Measurements from ENCODE around the gene RPS29. TPM values are rescaled to one million over a fixed set of nuclear protein-coding genes. Genes with fewer than 3 reads are reported as not detected.

The RPS29 gene
- total RNA-seq, 3 donors from 2014 or later (not counting 1 experiment from before 2014, with no cell fraction given): 1,124 to 1,711 (median 1,654) TPM

DNA sequence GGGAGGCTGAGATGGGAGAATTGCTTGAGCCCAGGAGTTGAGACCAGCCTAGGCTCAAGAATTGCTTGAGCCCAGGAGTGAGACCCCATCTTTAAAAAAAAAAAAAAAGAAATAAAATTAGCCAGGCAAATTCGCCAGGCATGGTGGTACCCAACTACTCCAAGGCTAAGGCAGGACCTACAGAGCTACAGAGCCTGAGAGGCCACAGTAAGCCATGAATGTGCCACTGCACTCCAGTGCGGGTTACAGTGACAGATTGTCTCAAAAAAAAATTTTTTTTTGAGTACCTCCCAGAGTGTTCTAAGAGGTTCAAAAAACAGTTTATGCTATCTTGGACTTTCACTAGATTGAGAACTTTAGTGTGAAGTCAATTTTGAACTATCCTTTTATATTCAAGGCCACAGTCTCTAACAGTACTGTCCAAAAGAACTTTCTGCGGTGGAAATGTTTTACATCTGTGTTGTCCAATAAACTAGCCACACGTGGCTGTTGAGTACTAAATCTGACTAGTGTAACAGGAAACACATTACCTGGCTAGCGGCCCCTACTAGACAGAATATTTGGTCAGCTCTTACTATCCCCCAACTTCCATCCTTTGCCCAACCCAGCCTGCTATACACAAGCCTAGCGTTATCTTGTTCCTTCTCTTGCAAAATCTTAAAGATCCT lies 31.8 kb upstream of the RPS29 start:
- Mint-ChIP-seq H3K27me3 (ENCODE audit: low read depth in 2 of 2) (no peaks in the 10 kb centered on the region), H3K36me3 (peaks cover 12% of the 10 kb centered on the region), H3K4me3 (peak overlapping the region; percentile 98), H3K4me1 (peaks cover 35 to 43% of the 10 kb centered on the region in 2 donors), H3K27ac (peak overlapping the region; percentile 99), H3K9me3 (no peaks in the 10 kb centered on the region)
- no peak for ATAC-seq
- 86% methylated on average over 6 of the region's 6 CpGs for WGBS (ENCODE audit: insufficient coverage)
- H3K36me3 ChIP-seq (ENCODE audit: control insufficient read depth, insufficient read depth, low read length): peaks cover 20% of the 10 kb centered on the region
- no peak for TF ChIP-seq CTCF (IDR thresholded peaks at IDR 0.05)
- H3K27me3 ChIP-seq (ENCODE audit: control insufficient read depth, insufficient read depth, low read length): no peaks in the 10 kb centered on the region
- peaks cover 23% of the 10 kb centered on the region for H3K4me1 ChIP-seq (ENCODE audit: control insufficient read depth, insufficient read depth, low read length)
- H3K9me3 ChIP-seq (ENCODE audit: control insufficient read depth, insufficient read depth, low read length): no peaks in the 10 kb centered on the region
- H3K27ac ChIP-seq (ENCODE audit: low read length): peak overlapping the region; percentile 6
- H3K4me3 ChIP-seq (ENCODE audit: low read length): no peak overlapping the region
- intact Hi-C loops (cut with micrococcal nuclease): no loop called here
- no peak for DNase-seq

DNA sequence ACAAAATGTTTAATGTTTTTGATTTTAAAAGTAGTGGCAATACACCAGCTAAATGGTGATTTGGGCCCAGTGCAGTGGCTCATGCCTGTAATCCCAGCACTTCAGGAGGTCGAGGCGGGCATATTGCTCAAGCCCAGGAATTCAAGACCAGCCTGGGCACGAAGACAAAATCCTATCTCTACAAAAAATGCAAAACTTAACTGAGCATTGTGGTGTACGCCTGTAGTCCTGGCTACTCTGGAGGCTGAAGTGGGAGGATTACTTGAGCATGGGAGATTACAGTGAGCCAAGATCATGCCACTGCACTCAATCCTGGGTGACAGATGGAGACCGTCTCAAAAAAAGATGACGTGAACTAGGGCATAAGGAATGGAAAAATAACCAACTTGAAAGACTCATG lies 29.6 kb upstream of the RPS29 start:
- H3K9me3 Mint-ChIP-seq: no peaks in the 10 kb centered on the region
- no peaks in the 10 kb centered on the region for H3K9me3 ChIP-seq (ENCODE audit: control insufficient read depth, insufficient read depth, low read length)
- 94% methylated on average over 6 of the region's 6 CpGs for WGBS (ENCODE audit: insufficient coverage)
- H3K4me1 Mint-ChIP-seq: peaks cover 17 to 24% of the 10 kb centered on the region in 2 donors
- H3K4me3 Mint-ChIP-seq: no peak overlapping the region
- H3K4me3 ChIP-seq (ENCODE audit: low read length): no peak overlapping the region
- H3K4me1 ChIP-seq (ENCODE audit: control insufficient read depth, insufficient read depth, low read length): peaks cover 13% of the 10 kb centered on the region
- peaks cover 12% of the 10 kb centered on the region for H3K36me3 Mint-ChIP-seq
- no peak overlapping the region for H3K27ac ChIP-seq (ENCODE audit: low read length)
- no peaks in the 10 kb centered on the region for H3K27me3 ChIP-seq (ENCODE audit: control insufficient read depth, insufficient read depth, low read length)
- TF ChIP-seq CTCF (IDR thresholded peaks at IDR 0.05): no peak
- peak overlapping the region in 1 of 2 donors; percentile 31 for H3K27ac Mint-ChIP-seq
- DNase-seq (no peak), ATAC-seq (no peak)
- H3K27me3 Mint-ChIP-seq (ENCODE audit: low read depth in 2 of 2): no peaks in the 10 kb centered on the region
- peaks cover 16% of the 10 kb centered on the region for H3K36me3 ChIP-seq (ENCODE audit: control insufficient read depth, insufficient read depth, low read length)
- intact Hi-C loops (cut with micrococcal nuclease): no loop called here

DNA sequence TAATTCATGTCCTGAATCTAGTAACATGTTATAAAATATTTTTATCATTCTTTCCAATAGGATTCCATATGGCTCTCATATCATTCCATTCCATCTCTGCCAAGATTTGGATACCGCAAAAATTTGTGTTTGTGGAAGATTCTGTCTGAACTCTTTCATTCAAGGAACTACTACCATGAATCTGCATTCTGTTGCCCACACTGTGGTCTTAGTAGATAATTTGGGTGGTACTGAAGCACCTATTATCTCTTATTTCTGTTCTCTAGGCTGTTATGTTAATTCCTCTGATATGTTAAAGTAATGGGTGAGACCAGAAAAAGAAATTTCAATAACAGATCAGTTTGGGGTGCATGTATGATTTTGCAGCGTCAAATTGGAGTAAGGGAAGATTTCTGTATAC lies 28.0 kb upstream of the RPS29 start:
- intact Hi-C loops (cut with micrococcal nuclease): no loop called here
- Histone ChIP-seq H3K4me1 (ENCODE audit: control insufficient read depth, insufficient read depth, low read length) (peaks cover 6% of the 10 kb centered on the region), H3K4me3 (ENCODE audit: low read length) (no peak overlapping the region), H3K27ac (ENCODE audit: low read length) (no peak overlapping the region), H3K27me3 (ENCODE audit: control insufficient read depth, insufficient read depth, low read length) (no peaks in the 10 kb centered on the region), H3K9me3 (ENCODE audit: control insufficient read depth, insufficient read depth, low read length) (no peaks in the 10 kb centered on the region), H3K36me3 (ENCODE audit: control insufficient read depth, insufficient read depth, low read length) (peaks cover 16% of the 10 kb centered on the region)
- TF ChIP-seq CTCF (IDR thresholded peaks at IDR 0.05): no peak
- 100% methylated on average over 1 of the region's 2 CpGs for WGBS (ENCODE audit: insufficient coverage)
- no peaks in the 10 kb centered on the region for H3K9me3 Mint-ChIP-seq
- no peak for ATAC-seq
- no peak overlapping the region for H3K27ac Mint-ChIP-seq
- peaks cover 12% of the 10 kb centered on the region in 2 donors for H3K4me1 Mint-ChIP-seq
- H3K36me3 Mint-ChIP-seq: peaks cover 12% of the 10 kb centered on the region
- no peak overlapping the region for H3K4me3 Mint-ChIP-seq
- DNase-seq: no peak
- H3K27me3 Mint-ChIP-seq (ENCODE audit: low read depth in 2 of 2): no peaks in the 10 kb centered on the region

DNA sequence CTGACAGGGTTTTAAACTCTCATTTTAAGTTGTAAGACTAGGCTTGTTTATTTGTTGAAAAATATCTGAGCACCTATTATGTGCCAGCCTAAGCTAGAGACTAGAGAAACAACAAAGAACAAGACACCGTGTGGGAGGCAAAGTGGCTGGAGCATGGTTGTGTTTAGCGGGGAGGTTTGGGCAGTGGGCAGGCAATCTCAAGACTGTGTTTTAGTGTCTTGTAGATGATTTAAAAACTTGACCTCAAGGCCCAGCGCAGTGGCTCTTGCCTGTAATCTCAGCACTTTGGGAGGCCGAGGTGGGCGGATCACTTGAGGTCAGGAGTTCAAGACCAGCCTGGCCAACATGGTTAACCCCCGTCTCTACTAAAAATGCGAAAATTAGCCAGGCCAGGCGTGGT lies 26.5 kb upstream of the RPS29 start:
- Histone ChIP-seq H3K27ac (ENCODE audit: low read length) (no peak overlapping the region), H3K4me1 (ENCODE audit: control insufficient read depth, insufficient read depth, low read length) (peaks cover 1% of the 10 kb centered on the region), H3K9me3 (ENCODE audit: control insufficient read depth, insufficient read depth, low read length) (no peaks in the 10 kb centered on the region), H3K27me3 (ENCODE audit: control insufficient read depth, insufficient read depth, low read length) (no peaks in the 10 kb centered on the region), H3K4me3 (ENCODE audit: low read length) (no peak overlapping the region), H3K36me3 (ENCODE audit: control insufficient read depth, insufficient read depth, low read length) (peaks cover 10% of the 10 kb centered on the region)
- H3K27me3 Mint-ChIP-seq (ENCODE audit: low read depth in 2 of 2): no peaks in the 10 kb centered on the region
- H3K9me3 Mint-ChIP-seq: no peaks in the 10 kb centered on the region
- no peak for TF ChIP-seq CTCF (IDR thresholded peaks at IDR 0.05)
- DNase-seq (no peak), ATAC-seq (no peak)
- intact Hi-C loops (cut with micrococcal nuclease): no loop called here
- no peak overlapping the region for H3K4me3 Mint-ChIP-seq
- 97% methylated on average over 8 of the region's 8 CpGs for WGBS (ENCODE audit: insufficient coverage)
- no peaks in the 10 kb centered on the region for H3K4me1 Mint-ChIP-seq
- H3K27ac Mint-ChIP-seq: no peak overlapping the region
- no peaks in the 10 kb centered on the region for H3K36me3 Mint-ChIP-seq

All from natural killer cell (primary cell).